H9 (cell line): ENCODE results near the gene ZNF687. TPM values are rescaled to one million over a fixed set of nuclear protein-coding genes. Genes with fewer than 3 reads are reported as not detected.

Experiments
- DNase-seq: peaks from one replicate; pipeline ENCODE4 v3.0.0-alpha.2; 2017
- H2AFZ ChIP-seq: one replicate; pipeline ENCODE4 v1.6.1; 2013; ENCODE audit warnings: mild to moderate bottlenecking, low read length, control low read depth, moderate library complexity
- H2AK5ac ChIP-seq: 2 replicates; pipeline ENCODE4 v1.6.1; 2013; ENCODE audit warnings: low read length, control low read depth, mixed read lengths; ENCODE audit not compliant: insufficient read length
- H2BK120ac ChIP-seq: one replicate; pipeline ENCODE4 v1.6.1; 2013; ENCODE audit warnings: low read depth, mild to moderate bottlenecking, low read length, control low read depth, inconsistent platforms; ENCODE audit not compliant: poor library complexity, severe bottlenecking
- H2BK12ac ChIP-seq: 2 replicates; pipeline ENCODE4 v1.6.1; 2013; ENCODE audit warnings: low read length, control low read depth, mixed read lengths, low read depth; ENCODE audit not compliant: insufficient read length
- H2BK15ac ChIP-seq: 2 replicates; pipeline ENCODE4 v1.6.1; 2013; ENCODE audit warnings: low read depth, low read length, control low read depth
- H2BK20ac ChIP-seq: one replicate; pipeline ENCODE4 v1.6.1; 2013; ENCODE audit warnings: low read depth, mild to moderate bottlenecking, low read length, control low read depth, inconsistent platforms; ENCODE audit not compliant: poor library complexity, severe bottlenecking
- H2BK5ac ChIP-seq: 2 replicates; pipeline ENCODE4 v1.6.1; 2013; ENCODE audit warnings: low read length, control low read depth, mixed read lengths; ENCODE audit not compliant: insufficient read length
- H3K14ac ChIP-seq: 2 replicates; pipeline ENCODE4 v1.6.1; 2013; ENCODE audit warnings: low read length, control low read depth; ENCODE audit not compliant: insufficient read depth
- H3K18ac ChIP-seq: 2 replicates; pipeline ENCODE4 v1.6.1; 2013; ENCODE audit warnings: low read depth, mild to moderate bottlenecking, mixed read lengths, low read length, control low read depth; ENCODE audit not compliant: insufficient read length
- H3K23ac ChIP-seq: 2 replicates; pipeline ENCODE4 v1.6.1; 2013; ENCODE audit warnings: low read length, control low read depth, mixed read lengths, low read depth; ENCODE audit not compliant: insufficient read length
- H3K23me2 ChIP-seq: 2 replicates; pipeline ENCODE4 v1.6.1; 2013; ENCODE audit warnings: low read depth, mild to moderate bottlenecking, mixed read lengths, low read length, control low read depth; ENCODE audit not compliant: insufficient read length, poor library complexity, severe bottlenecking
- H3K27ac ChIP-seq: 2 replicates; pipeline ENCODE4 v1.5.1; 2013; ENCODE audit warnings: low read length, control low read depth, mixed read lengths, low read depth; ENCODE audit not compliant: insufficient read length
- H3K27me3 ChIP-seq: 2 replicates; pipeline ENCODE4 v1.6.1; 2013; ENCODE audit warnings: low read length, control low read depth, inconsistent platforms; ENCODE audit not compliant: insufficient read depth
- H3K4ac ChIP-seq: 2 replicates; pipeline ENCODE4 v1.6.1; 2013; ENCODE audit warnings: low read depth, mild to moderate bottlenecking, control low read depth, inconsistent platforms, low read length, moderate library complexity
- H3K4me1 ChIP-seq: 2 replicates; pipeline ENCODE4 v1.6.1; 2013; ENCODE audit warnings: low read length, control low read depth, inconsistent platforms; ENCODE audit not compliant: insufficient read depth
- H3K4me2 ChIP-seq: 2 replicates; pipeline ENCODE4 v1.6.1; 2013; ENCODE audit warnings: low read length, control low read depth, mixed read lengths; ENCODE audit not compliant: insufficient read length, insufficient read depth
- H3K56ac ChIP-seq: 2 replicates; pipeline ENCODE4 v1.6.1; 2013; ENCODE audit warnings: low read depth, mild to moderate bottlenecking, mixed read lengths, low read length, control low read depth; ENCODE audit not compliant: insufficient read length
- H3K79me1 ChIP-seq: 2 replicates; pipeline ENCODE4 v1.6.1; 2013; ENCODE audit warnings: low read depth, mild to moderate bottlenecking, moderate library complexity, low read length, control low read depth, inconsistent platforms; ENCODE audit not compliant: insufficient read depth, poor library complexity, severe bottlenecking
- H3K79me2 ChIP-seq: 2 replicates; pipeline ENCODE4 v1.6.1; 2013; ENCODE audit warnings: low read length, control low read depth, inconsistent platforms; ENCODE audit not compliant: insufficient read depth
- H3K9ac ChIP-seq: 2 replicates; pipeline ENCODE4 v1.6.1; 2013; ENCODE audit warnings: low read length, control low read depth, mixed read lengths; ENCODE audit not compliant: insufficient read length; ENCODE audit errors: extremely low read depth
- H3K9me3 ChIP-seq: one replicate; pipeline ENCODE4 v1.6.1; 2013; ENCODE audit warnings: low read depth, low read length, inconsistent platforms; ENCODE audit not compliant: control insufficient read depth
- H3T11ph ChIP-seq: one replicate; pipeline ENCODE4 v1.6.1; 2013; ENCODE audit warnings: mild to moderate bottlenecking, low read length, control low read depth, inconsistent platforms
- H4K20me1 ChIP-seq: one replicate; pipeline ENCODE4 v1.6.1; 2013; ENCODE audit not compliant: control insufficient read depth, insufficient read length, insufficient read depth
- H4K5ac ChIP-seq: 2 replicates; pipeline ENCODE4 v1.6.1; 2013; ENCODE audit warnings: low read depth, mild to moderate bottlenecking, mixed read lengths, low read length, control low read depth; ENCODE audit not compliant: insufficient read length
- H4K8ac ChIP-seq: replicated peaks from 2 replicates; pipeline ENCODE4 v1.6.1; 2013; ENCODE audit warnings: low read length, control low read depth, mixed read lengths, low read depth; ENCODE audit not compliant: insufficient read length
- H4K91ac ChIP-seq: 2 replicates; pipeline ENCODE4 v1.6.1; 2013; ENCODE audit warnings: low read depth, mild to moderate bottlenecking, moderate library complexity, mixed read lengths, low read length, control low read depth; ENCODE audit not compliant: insufficient read length
- H3K27ac Mint-ChIP-seq, 3 experiments: 2 replicates in 2 of 3; 3 replicates in 1 of 3; pipeline ENCODE4 v1.8.0; 2020 to 2021; ENCODE audit warnings: mixed read lengths in 3 of 3, mild to moderate bottlenecking in 1 of 3, moderate library complexity in 1 of 3
- H3K27me3 Mint-ChIP-seq: 2 replicates; pipeline ENCODE4 v1.8.0; 2021; ENCODE audit warnings: low read depth, mild to moderate bottlenecking, moderate library complexity, mixed read lengths
- H3K36me3 Mint-ChIP-seq, 3 experiments: 2 replicates in 2 of 3; 3 replicates in 1 of 3; pipeline ENCODE4 v1.8.0; 2020 to 2021; ENCODE audit warnings: low read depth in 3 of 3, mixed read lengths in 3 of 3; ENCODE audit not compliant: insufficient read depth in 1 of 3
- H3K4me1 Mint-ChIP-seq, 2 experiments: 2 replicates each; pipeline ENCODE4 v1.8.0; 2020; ENCODE audit warnings: mixed read lengths in 2 of 2
- H3K4me3 Mint-ChIP-seq, 2 experiments: 2 replicates in 1 of 2; 3 replicates in 1 of 2; pipeline ENCODE4 v1.8.0; 2020 to 2021; ENCODE audit warnings: mild to moderate bottlenecking in 2 of 2, mixed read lengths in 2 of 2, moderate library complexity in 1 of 2
- H3K9me3 Mint-ChIP-seq, 2 experiments: 2 replicates in 1 of 2; 3 replicates in 1 of 2; pipeline ENCODE4 v1.8.0; 2020; ENCODE audit warnings: mild to moderate bottlenecking in 2 of 2, mixed read lengths in 2 of 2, moderate library complexity in 1 of 2
- CTCF ChIP-seq: fragments of 200-600 bp; sonication (generic); conservative IDR thresholded peaks from 3 replicates; pipeline ENCODE4 v1.8.0; 2021; ENCODE audit warnings: antibody characterized with exemption, mild to moderate bottlenecking
- WGBS: extraction: QIAGEN DNeasy Blood & Tissue Kit; methylation state at CpG from one replicate; pipeline ENCODE4 v1.1.7; 2013; ENCODE audit warnings: missing lambda C conversion rate, low lambda C conversion rate, mixed read lengths; ENCODE audit not compliant: insufficient read length; ENCODE audit errors: extremely low coverage; 5-methylcytosine and 5-hydroxymethylcytosine counted together
- total RNA-seq: library from RNA; stranded (reverse); gene quantifications from 2 replicates; pipeline ENCODE4 v1.2.1, GENCODE V29; 2021

ZNF687 gene
- total RNA-seq, 1 experiment from 2014 or later = 58.2 TPM

DNA sequence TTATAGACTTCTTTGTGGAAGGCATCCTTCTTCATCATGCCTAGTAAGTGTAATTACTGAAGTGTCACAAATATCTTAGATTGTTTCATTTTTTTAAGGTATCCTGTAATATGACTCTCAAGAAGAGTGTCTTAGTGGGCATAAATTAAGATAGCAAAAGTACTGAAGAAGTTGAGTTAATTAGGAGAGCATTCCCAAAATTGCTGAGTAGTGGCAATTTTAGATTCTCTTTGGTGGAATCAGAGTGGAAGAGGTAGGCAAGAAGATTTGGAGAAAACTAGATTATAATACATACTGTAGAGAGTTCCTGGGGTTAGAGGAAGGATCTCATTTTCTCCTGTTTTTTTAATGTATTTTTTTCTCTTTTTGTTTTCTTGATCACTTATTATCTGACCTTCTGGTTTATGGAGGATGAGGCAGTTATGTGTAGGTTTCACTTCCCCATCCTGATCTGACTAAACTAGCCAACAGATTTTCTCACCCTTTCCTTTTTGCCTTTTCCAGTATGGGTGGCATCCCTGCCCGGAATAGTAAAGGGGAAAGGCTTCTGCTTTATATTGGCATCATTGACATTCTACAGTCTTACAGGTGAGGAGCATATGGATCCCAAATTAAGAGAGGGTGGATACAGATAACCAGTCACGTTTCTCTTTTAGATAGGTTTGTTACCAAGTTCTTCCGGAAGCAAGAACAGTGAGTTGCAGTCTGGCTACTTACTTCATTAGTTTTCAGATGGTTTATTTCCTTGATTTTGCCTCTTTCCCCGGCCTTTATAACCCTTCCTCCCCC is 44.2 kb upstream of the ZNF687 start:
- Histone ChIP-seq H3K56ac (no peak overlapping the region), H3K4ac (no peak overlapping the region), H3K23ac (no peak overlapping the region), H3K79me2 (no peaks in the 10 kb centered on the region), H2BK5ac (no peak overlapping the region), H3K18ac (no peak overlapping the region), H2BK20ac (no peak overlapping the region), H3K4me2 (no peak overlapping the region), H3T11ph (no peak overlapping the region), H4K91ac (no peak overlapping the region), H4K20me1 (no peaks in the 10 kb centered on the region), H3K9ac (no peak overlapping the region), H3K14ac (no peak overlapping the region), H3K9me3 (no peaks in the 10 kb centered on the region), H2AFZ (no peak overlapping the region), H2BK15ac (no peak overlapping the region), H3K79me1 (no peaks in the 10 kb centered on the region), H3K27me3 (no peaks in the 10 kb centered on the region), H4K8ac (no peak overlapping the region), H4K5ac (no peak overlapping the region), H3K27ac (no peak overlapping the region), H2BK12ac (no peak overlapping the region), H3K4me1 (no peaks in the 10 kb centered on the region), H2AK5ac (no peak overlapping the region), H2BK120ac (no peak overlapping the region), H3K23me2 (no peaks in the 10 kb centered on the region)
- Mint-ChIP-seq H3K9me3 (no peaks in the 10 kb centered on the region), H3K4me1 (no peaks in the 10 kb centered on the region), H3K27me3 (no peaks in the 10 kb centered on the region), H3K4me3 (no peak overlapping the region), H3K36me3 (peaks cover 56 to 96% (median 91%) of the 10 kb centered on the region in 3 experiments; a peak in 6 of 7 replicates), H3K27ac (no peak overlapping the region; a peak in 1 of 7 replicates)
- DNase-seq = no peak
- no CpG with 5 or more reads among the region's 4 CpGs for WGBS
- TF ChIP-seq CTCF = no peak
